H1 (cell line): ENCODE data around the gene MOB1B. TPM values are rescaled to one million over a fixed set of nuclear protein-coding genes. Genes with fewer than 3 reads are reported as not detected.

Experiments used
- CTCF ChIA-PET: fragments of 300-600 bp; sonication (Branson Sonifier 250); formaldehyde crosslinking; loops from one replicate; lab custom pipeline; 2021; ENCODE audit not compliant: partially characterized antibody; lab: Charles Lee
- POLR2A ChIA-PET: fragments of 300-600 bp; sonication (Branson Sonifier 250); formaldehyde crosslinking; loops from one replicate; lab custom pipeline; 2021; ENCODE audit warnings: inconsistent platforms; ENCODE audit not compliant: partially characterized antibody; lab: Charles Lee
- DNase-seq, 2 experiments: peaks; one replicate each; pipeline versions ENCODE4 v3.0.0 to v3.0.0-alpha.2; 2010 to 2022; ENCODE audit warnings: low spot score in 2 of 2, low read depth in 1 of 2, mixed read lengths in 1 of 2
- FAIRE-seq: peaks from 2 replicates; lab custom pipeline; 2011; peaks lifted over from hg19 to GRCh38; lab: Jason Lieb, UNC
- H2AFZ ChIP-seq: 2 replicates; pipeline ENCODE4 v1.8.1; 2012; ENCODE audit warnings: low read length, inconsistent platforms
- H2AK5ac ChIP-seq: 2 replicates; pipeline ENCODE4 v1.6.1; 2013; ENCODE audit warnings: low read depth, low read length
- H2BK120ac ChIP-seq: replicated peaks from 2 replicates; pipeline ENCODE3; 2013; ENCODE audit warnings: low read depth, low read length, inconsistent platforms
- H2BK12ac ChIP-seq: 2 replicates; pipeline ENCODE4 v1.6.1; 2013; ENCODE audit warnings: low read depth, low read length
- H2BK15ac ChIP-seq: 2 replicates; pipeline ENCODE4 v1.6.1; 2013; ENCODE audit warnings: low read length
- H2BK20ac ChIP-seq: 2 replicates; pipeline ENCODE4 v1.6.1; 2013; ENCODE audit warnings: low read length
- H2BK5ac ChIP-seq: 2 replicates; pipeline ENCODE4 v1.6.1; 2013; ENCODE audit warnings: low read depth, low read length
- H3K14ac ChIP-seq: 2 replicates; pipeline ENCODE4 v1.6.1; 2013; ENCODE audit warnings: inconsistent platforms; ENCODE audit not compliant: insufficient read length
- H3K18ac ChIP-seq: 2 replicates; pipeline ENCODE4 v1.6.1; 2013; ENCODE audit warnings: low read length; ENCODE audit errors: extremely low read depth
- H3K23ac ChIP-seq: 2 replicates; pipeline ENCODE4 v1.6.1; 2013; ENCODE audit warnings: inconsistent platforms; ENCODE audit not compliant: insufficient read length
- H3K23me2 ChIP-seq: 2 replicates; pipeline ENCODE4 v1.6.1; 2013; ENCODE audit warnings: low read depth, low read length
- H3K27ac ChIP-seq: 2 replicates; pipeline ENCODE4 v1.6.1; 2011; ENCODE audit warnings: low read depth, low read length, inconsistent platforms
- H3K27me3 ChIP-seq, 4 experiments: replicated peaks in 1 of 4; 1 replicate in 1 of 4; 2 replicates in 3 of 4; pipeline versions ENCODE4 v1.6.1 to v1.8.1; 2011 to 2013; ENCODE audit warnings: low read length in 3 of 4, mild to moderate bottlenecking in 3 of 4, inconsistent platforms in 2 of 4, mixed read lengths in 2 of 4, moderate library complexity in 1 of 4; ENCODE audit not compliant: control insufficient read depth in 3 of 4, insufficient read depth in 3 of 4; ENCODE audit errors: extremely low read depth in 1 of 4
- H3K36me3 ChIP-seq, 4 experiments: 2 replicates each; pipeline versions ENCODE4 v1.6.1 to v1.8.1; 2011 to 2013; ENCODE audit warnings: mild to moderate bottlenecking in 4 of 4, low read length in 3 of 4, moderate library complexity in 2 of 4, control low read depth in 1 of 4, inconsistent platforms in 1 of 4; ENCODE audit not compliant: insufficient read depth in 4 of 4, control insufficient read depth in 2 of 4
- H3K4ac ChIP-seq: replicated peaks from 2 replicates; pipeline ENCODE3; 2013; ENCODE audit warnings: low read length, low read depth, mixed read lengths, inconsistent platforms; ENCODE audit not compliant: insufficient read length
- H3K4me1 ChIP-seq, 4 experiments: replicated peaks in 1 of 4; 1 replicate in 1 of 4; 2 replicates in 3 of 4; pipeline versions ENCODE4 v1.6.1 to v1.8.1; 2011 to 2013; ENCODE audit warnings: low read length in 3 of 4, inconsistent platforms in 2 of 4, mixed read lengths in 1 of 4; ENCODE audit not compliant: insufficient read depth in 4 of 4, control insufficient read depth in 3 of 4
- H3K4me2 ChIP-seq, 2 experiments: 2 replicates each; pipeline versions ENCODE4 v1.6.1 to v1.8.1; 2011 to 2013; ENCODE audit warnings: low read depth in 2 of 2, low read length in 2 of 2, control low read depth in 1 of 2, inconsistent platforms in 1 of 2, mild to moderate bottlenecking in 1 of 2; ENCODE audit not compliant: insufficient read depth in 1 of 2
- H3K4me3 ChIP-seq, 4 experiments: fragments of 200-600, 300-600 bp in 1 of 4; sonication (generic), shearing (Covaris generic), sonication (Bioruptor Twin) in 1 of 4; 2 replicates each; pipeline versions ENCODE4 v1.5.1 to v1.8.1; 2011 to 2016; ENCODE audit warnings: low read length in 4 of 4, low read depth in 3 of 4, control low read depth in 2 of 4, inconsistent platforms in 2 of 4, mild to moderate bottlenecking in 2 of 4, mixed read lengths in 1 of 4, moderate library complexity in 1 of 4; ENCODE audit not compliant: insufficient read depth in 2 of 4; ENCODE audit errors: extremely low read depth in 1 of 4
- H3K56ac ChIP-seq: replicated peaks from 2 replicates; pipeline ENCODE3; 2013; ENCODE audit warnings: low read depth, mild to moderate bottlenecking, mixed read lengths, low read length, inconsistent platforms; ENCODE audit not compliant: insufficient read length
- H3K79me1 ChIP-seq: 2 replicates; pipeline ENCODE4 v1.6.1; 2013; ENCODE audit warnings: low read depth, low read length, control low read depth
- H3K79me2 ChIP-seq, 2 experiments: 2 replicates each; pipeline versions ENCODE4 v1.6.1 to v1.8.1; 2012 to 2013; ENCODE audit warnings: low read length in 2 of 2, mild to moderate bottlenecking in 2 of 2, inconsistent platforms in 1 of 2; ENCODE audit not compliant: insufficient read depth in 2 of 2, control insufficient read depth in 1 of 2
- H3K9ac ChIP-seq, 4 experiments: replicated peaks in 1 of 4; 1 replicate in 1 of 4; 2 replicates in 3 of 4; pipeline versions ENCODE4 v1.6.1 to v1.8.1; 2011 to 2013; ENCODE audit warnings: low read depth in 3 of 4, low read length in 3 of 4, control low read depth in 2 of 4, mild to moderate bottlenecking in 2 of 4, moderate library complexity in 2 of 4, inconsistent platforms in 1 of 4; ENCODE audit errors: extremely low read depth in 1 of 4
- H3K9me3 ChIP-seq, 2 experiments: 2 replicates each; pipeline versions ENCODE4 v1.6.1 to v1.8.1; 2012 to 2013; ENCODE audit warnings: mild to moderate bottlenecking in 2 of 2, moderate library complexity in 2 of 2, control low read depth in 1 of 2, inconsistent platforms in 1 of 2, low read depth in 1 of 2, low read length in 1 of 2, mixed read lengths in 1 of 2; ENCODE audit not compliant: insufficient read depth in 2 of 2
- H4K20me1 ChIP-seq, 2 experiments: replicated peaks in 1 of 2; 2 replicates each; pipeline versions ENCODE3 to v1.8.1; 2011 to 2013; ENCODE audit warnings: inconsistent platforms in 2 of 2, low read length in 2 of 2, mild to moderate bottlenecking in 1 of 2; ENCODE audit not compliant: insufficient read depth in 2 of 2, control insufficient read depth in 1 of 2
- H4K5ac ChIP-seq: 2 replicates; pipeline ENCODE4 v1.6.1; 2013; ENCODE audit warnings: low read length, low read depth, mixed read lengths, inconsistent platforms; ENCODE audit not compliant: insufficient read length
- H4K8ac ChIP-seq: 2 replicates; pipeline ENCODE4 v1.8.0; 2013; ENCODE audit warnings: mild to moderate bottlenecking, moderate library complexity, low read length, inconsistent platforms; ENCODE audit not compliant: insufficient read depth; ENCODE audit errors: extremely low read depth
- H4K91ac ChIP-seq: replicated peaks from 2 replicates; pipeline ENCODE3; 2013; ENCODE audit warnings: low read length, mixed read lengths, inconsistent platforms; ENCODE audit not compliant: insufficient read length
- NANOG ChIP-seq: IDR thresholded peaks from 2 replicates; pipeline ENCODE4 v1.6.1; 2011; ENCODE audit warnings: low read length, low read depth, mild to moderate bottlenecking, inconsistent platforms; ENCODE audit not compliant: insufficient read depth, poor library complexity, severe bottlenecking
- SIX5 ChIP-seq: IDR thresholded peaks from 2 replicates; pipeline ENCODE4 v1.6.1; 2011; ENCODE audit warnings: mild to moderate bottlenecking, low read depth, low read length
- WGBS, 2 experiments: shearing (Covaris generic) in 1 of 2; methylation state at CpG; one replicate each; pipeline versions ENCODE4 v1.1.6 to v1.1.7; 2013 to 2015; ENCODE audit warnings: low lambda C conversion rate in 2 of 2, mixed read lengths in 2 of 2, inconsistent platforms in 1 of 2, low coverage in 1 of 2, missing lambda C conversion rate in 1 of 2; ENCODE audit not compliant: insufficient replicate concordance in 2 of 2, insufficient coverage in 1 of 2, insufficient read length in 1 of 2; ENCODE audit errors: extremely low coverage in 1 of 2, missing lambda C conversion rate in 1 of 2; 5-methylcytosine and 5-hydroxymethylcytosine counted together
- polyA plus RNA-seq, 7 experiments: library from polyadenylated mRNA; depleted of rRNA in 3 of 7; stranded (reverse) in 5 of 7; unstranded in 2 of 7; fragments of >200 nt in 5 of 7; fragments of 200-250 nt in 2 of 7; gene quantifications; 1 replicate in 5 of 7; 2 replicates in 1 of 7; 4 replicates in 1 of 7; pipeline versions ENCODE4 v1.2.1 to v1.2.3, GENCODE V29; 2011 to 2013; ENCODE audit warnings: missing spikeins in 2 of 7, mixed read lengths in 2 of 7
- total RNA-seq: library from RNA; stranded (reverse); fragmentation: NEBNext Ultra II Directional; extraction: Animal tissue kit (Norgen Biotek cat#: 25700); gene quantifications from 2 replicates; pipeline ENCODE4 v1.2.1, GENCODE V29; 2021

MOB1B gene
- total and polyA plus RNA-seq, 2 of the 8 experiments (the other 6 are each of a cell fraction or from before 2014, with no cell fraction given) = 3.8 to 33.5 TPM

GRCh38 chr4:71025654-71026053 is 123.5 kb downstream of the MOB1B start:
- Histone ChIP-seq H3K18ac (no peak overlapping the region), H4K8ac (no peak overlapping the region), H3K23ac (no peak overlapping the region)
- TF ChIP-seq SIX5 (no peak), NANOG (no peak)
- TF ChIP-seq, all 59 proteins: peak for 0
- Histone ChIP-seq H3K23me2 (no peaks in the 10 kb centered on the region), H3K4me3 (no peak overlapping the region), H3K9ac (no peak overlapping the region), H2BK20ac (no peak overlapping the region), H3K9me3 (no peaks in the 10 kb centered on the region), H2BK5ac (no peak overlapping the region), H3K27me3 (no peaks in the 10 kb centered on the region), H3K4ac (no peak overlapping the region), H4K91ac (no peak overlapping the region), H2BK15ac (no peak overlapping the region), H3K4me1 (no peaks in the 10 kb centered on the region; a peak in 1 of 7 replicates), H3K36me3 (peaks cover 0 to 48% (median 6%) of the 10 kb centered on the region in 4 experiments; a peak in 2 of 8 replicates), H3K79me1 (no peaks in the 10 kb centered on the region), H2AFZ (no peak overlapping the region), H4K5ac (no peak overlapping the region), H3K14ac (no peak overlapping the region), H3K56ac (no peak overlapping the region), H2AK5ac (no peak overlapping the region), H4K20me1 (peaks cover 0 to 3% of the 10 kb centered on the region in 2 experiments), H3K27ac (no peak overlapping the region), H3K4me2 (no peak overlapping the region), H2BK120ac (no peak overlapping the region), H3K79me2 (no peaks in the 10 kb centered on the region; a peak in 1 of 4 replicates), H2BK12ac (no peak overlapping the region)
- POLR2A ChIA-PET = no interaction called here
- DNase-seq (no peak), FAIRE-seq (no peak)
- CTCF ChIA-PET = interaction anchor here (0.8 to 2.2 kb wide), 3 partner anchors 10 to 16 kb away, joined by 3 to 9 read pairs (median 3); no protein-coding TSS in a partner anchor
- 88% methylated on average over 3 of the region's 3 CpGs; no CpG with 5 or more reads in 1 of the 2 experiments for WGBS, 2 experiments
